HepG2 (cell line): Measurements from ENCODE around the gene TMEM31. TPM values are rescaled to one million over a fixed set of nuclear protein-coding genes. Genes with fewer than 3 reads are reported as not detected.

Experiments used
- ATAC-seq: fragments of 200-7000 bp; cut with Tn5 transposase; 3 replicates; pipeline ENCODE4 v1.9.1; 2020; ENCODE audit warnings: mild to moderate bottlenecking, moderate library complexity
- BruUV-seq: library from RNA; stranded (reverse); fragments of 400-500 nt; replicated peaks from 2 replicates; lab custom pipeline; 2021; lab: Mats Ljungman, UMichigan
- CTCF ChIA-PET: fragments of 300-600 bp; formaldehyde crosslinking; extraction: SDS; loops from one replicate; lab custom pipeline; 2021; ENCODE audit warnings: low total read pairs, inconsistent platforms, low intra/inter-chr PET ratio; lab: Yijun Ruan, JAX
- POLR2A ChIA-PET: fragments of 350-600 bp; sonication (Branson Sonifier 250); formaldehyde crosslinking; loops from one replicate; lab custom pipeline; 2020; ENCODE audit warnings: antibody characterized with exemption, inconsistent platforms; lab: Yijun Ruan, JAX
- DNase-seq: peaks from one replicate; pipeline ENCODE4 v3.0.0-alpha.2; 2015; ENCODE audit warnings: low spot score
- FAIRE-seq: peaks from 3 replicates; lab custom pipeline; 2011; peaks lifted over from hg19 to GRCh38; lab: Jason Lieb, UNC
- H2AFZ ChIP-seq: one replicate; pipeline ENCODE4 v1.6.1; 2011; ENCODE audit warnings: low read length, inconsistent platforms
- H3K27ac ChIP-seq: fragments of 300-600 bp; 3 replicates; pipeline ENCODE4 v1.8.0; 2011; ENCODE audit warnings: mixed run types, mild to moderate bottlenecking, mixed read lengths, low read length, inconsistent platforms; ENCODE audit not compliant: insufficient read depth; ENCODE audit errors: extremely low read length
- H3K27me3 ChIP-seq, 2 experiments: fragments of 200-600 bp in 1 of 2; 2 replicates in 1 of 2; 3 replicates in 1 of 2; pipeline versions ENCODE4 v1.6.0 to v1.8.0; 2011; ENCODE audit warnings: low read length in 2 of 2, mild to moderate bottlenecking in 2 of 2, moderate library complexity in 2 of 2, inconsistent platforms in 1 of 2; ENCODE audit not compliant: insufficient read depth in 2 of 2, control insufficient read depth in 1 of 2
- H3K36me3 ChIP-seq, 2 experiments: fragments of 200-600 bp in 1 of 2; replicated peaks in 1 of 2; 2 replicates in 1 of 2; 3 replicates in 1 of 2; pipeline versions ENCODE4 v1.5.1 to v1.8.0; 2011; ENCODE audit warnings: low read length in 2 of 2, inconsistent platforms in 1 of 2; ENCODE audit not compliant: insufficient read depth in 2 of 2, control insufficient read depth in 1 of 2
- H3K4me1 ChIP-seq: 2 replicates; pipeline ENCODE4 v1.5.1; 2012; ENCODE audit warnings: low read length, inconsistent platforms; ENCODE audit not compliant: insufficient read depth
- H3K4me2 ChIP-seq: 2 replicates; pipeline ENCODE4 v1.6.0; 2011; ENCODE audit warnings: low read depth, low read length, inconsistent platforms
- H3K4me3 ChIP-seq, 3 experiments: fragments of 200-600 bp in 1 of 3; sonication (generic), shearing (Covaris generic) in 1 of 3; replicated peaks in 1 of 3; 2 replicates each; pipeline ENCODE4 v1.5.1; 2011 to 2016; ENCODE audit warnings: low read length in 3 of 3, inconsistent platforms in 2 of 3, low read depth in 2 of 3, mild to moderate bottlenecking in 2 of 3, control low read depth in 1 of 3, mixed read lengths in 1 of 3; ENCODE audit not compliant: insufficient read depth in 1 of 3
- H3K79me2 ChIP-seq: one replicate; pipeline ENCODE4 v1.6.1; 2011; ENCODE audit warnings: low read length, inconsistent platforms; ENCODE audit not compliant: insufficient read depth
- H3K9ac ChIP-seq: 2 replicates; pipeline ENCODE4 v1.6.0; 2011; ENCODE audit warnings: mild to moderate bottlenecking, low read depth, low read length, inconsistent platforms; ENCODE audit not compliant: insufficient read depth
- H3K9me3 ChIP-seq: 2 replicates; pipeline ENCODE4 v1.5.1; 2012; ENCODE audit warnings: mild to moderate bottlenecking, low read length
- H4K20me1 ChIP-seq: 2 replicates; pipeline ENCODE4 v1.6.0; 2011; ENCODE audit warnings: inconsistent platforms, mild to moderate bottlenecking, low read length, moderate library complexity; ENCODE audit not compliant: insufficient read depth
- DNMT3B ChIP-seq: conservative IDR thresholded peaks from 2 replicates; pipeline ENCODE4 v1.6.1; 2016; ENCODE audit warnings: missing biosample characterization, control low read depth
- HNRNPL ChIP-seq: fragments of 200-400 bp; formaldehyde crosslinking; IDR thresholded peaks from 2 replicates; pipeline ENCODE4 v1.6.1; 2017; ENCODE audit warnings: mild to moderate bottlenecking, low read depth, low read length
- SAP130 ChIP-seq: IDR thresholded peaks from 2 replicates; pipeline ENCODE4 v1.6.1; 2016; ENCODE audit warnings: low read depth
- ZNF224 ChIP-seq: sonication (generic); formaldehyde crosslinking; IDR thresholded peaks from 2 replicates; pipeline ENCODE4 v1.5.0; 2020; ENCODE audit warnings: mild to moderate bottlenecking, missing genetic modification reagents
- WGBS: methylation state at CpG from one replicate; pipeline ENCODE4 v1.1.6; 2017; ENCODE audit warnings: low lambda C conversion rate; 5-methylcytosine and 5-hydroxymethylcytosine counted together
- in situ Hi-C: cut with HindIII; loops from 2 replicates; pipeline ENCODE4 v1.10.0; 2017; ENCODE audit warnings: low pct_unique_long_range_greater_than_20kb; ENCODE audit not compliant: extremely low pct_ligation_motif_present
- intact Hi-C: fragments of 100-400 bp; cut with micrococcal nuclease; formaldehyde crosslinking; loops from one replicate; pipeline ENCODE4 v1.10.0; 2022; ENCODE audit not compliant: unreplicated experiment
- polyA plus RNA-seq, 8 experiments: library from polyadenylated mRNA; depleted of rRNA in 3 of 8; stranded (reverse) in 7 of 8; unstranded in 1 of 8; fragments of >200 nt; fragmentation: Illumina TruSeq in 4 of 8; extraction: Trizol in 4 of 8; gene quantifications; 2 replicates each; pipeline versions ENCODE4 v1.2.1 to v1.2.3, GENCODE V29; 2011 to 2016; ENCODE audit warnings: low read depth in 4 of 8, missing spikeins in 1 of 8, mixed read lengths in 1 of 8; ENCODE audit not compliant: insufficient read depth in 1 of 8
- total RNA-seq, 5 experiments: library from RNA; depleted of rRNA; stranded (reverse); fragments of >200 nt; fragmentation: Illumina TruSeq; extraction: Trizol; gene quantifications; 2 replicates each; pipeline ENCODE4 v1.2.3, GENCODE V29; 2016; ENCODE audit warnings: low read depth in 1 of 5
- TF ChIP-seq, protein P1 (sequence below): sonication (generic); formaldehyde crosslinking; IDR thresholded peaks from 2 replicates; pipeline ENCODE4 v1.8.1; 2023; ENCODE audit warnings: missing genetic modification reagents, inconsistent platforms, borderline replicate concordance
- TF ChIP-seq, protein P2 (sequence below): sonication (generic); formaldehyde crosslinking; IDR thresholded peaks from 2 replicates; pipeline ENCODE4 v1.8.1; 2022; ENCODE audit warnings: low read depth, mild to moderate bottlenecking, missing genetic modification reagents

The TMEM31 gene
- total and polyA plus RNA-seq, 2 of the 13 experiments (the other 11 are each of a cell fraction or from before 2014, with no cell fraction given), result 0.16 TPM; not detected in 1

GRCh38 chrX:103697687-103698086 lies 13.0 kb upstream of the TMEM31 start (continued):
- TF ChIP-seq, protein P1, sequence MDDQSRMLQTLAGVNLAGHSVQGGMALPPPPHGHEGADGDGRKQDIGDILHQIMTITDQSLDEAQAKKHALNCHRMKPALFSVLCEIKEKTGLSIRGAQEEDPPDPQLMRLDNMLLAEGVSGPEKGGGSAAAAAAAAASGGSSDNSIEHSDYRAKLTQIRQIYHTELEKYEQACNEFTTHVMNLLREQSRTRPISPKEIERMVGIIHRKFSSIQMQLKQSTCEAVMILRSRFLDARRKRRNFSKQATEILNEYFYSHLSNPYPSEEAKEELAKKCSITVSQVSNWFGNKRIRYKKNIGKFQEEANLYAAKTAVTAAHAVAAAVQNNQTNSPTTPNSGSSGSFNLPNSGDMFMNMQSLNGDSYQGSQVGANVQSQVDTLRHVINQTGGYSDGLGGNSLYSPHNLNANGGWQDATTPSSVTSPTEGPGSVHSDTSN (CRISPR knock-in tag), result no peak

DNA sequence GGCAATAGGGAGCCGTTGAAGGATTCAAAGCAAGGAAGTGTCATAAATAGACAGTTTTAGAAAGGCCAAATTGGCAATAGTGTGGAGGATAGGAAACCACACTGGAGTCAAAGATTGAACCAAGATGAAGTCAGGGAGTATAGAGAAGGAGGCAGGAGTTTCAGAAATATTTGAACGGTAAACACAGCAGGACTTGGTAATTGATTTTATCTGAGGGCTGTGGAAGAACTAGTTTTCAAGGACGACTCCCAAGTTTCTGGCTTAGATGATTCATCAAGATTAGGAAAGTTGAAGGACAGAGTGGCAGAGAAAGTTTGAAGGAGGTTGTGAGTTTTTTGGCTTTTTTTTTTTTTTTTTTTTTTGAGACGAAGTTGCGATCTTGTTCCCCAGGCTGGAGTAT lies 11.5 kb upstream of the TMEM31 start:
- Histone ChIP-seq H3K4me2 (no peak overlapping the region), H3K79me2 (no peaks in the 10 kb centered on the region), H3K27me3 (no peaks in the 10 kb centered on the region), H3K9me3 (no peaks in the 10 kb centered on the region), H3K9ac (no peak overlapping the region), H3K4me1 (no peaks in the 10 kb centered on the region), H3K4me3 (no peak overlapping the region), H3K27ac (no peak overlapping the region), H4K20me1 (no peaks in the 10 kb centered on the region), H2AFZ (no peak overlapping the region), H3K36me3 (no peaks in the 10 kb centered on the region)
- ATAC-seq, result no peak
- BruUV-seq, result no TSS peak
- DNase-seq, result no peak
- ChIA-PET POLR2A (no interaction called here), CTCF (no interaction called here)
- in situ Hi-C loops (loop anchor here (25.0 kb wide), 1 partner anchor 463 kb away; the partner anchor contains the start of genes FAM199X and SLC25A53), intact Hi-C loops (no loop called here)
- no peak for FAIRE-seq
- TF ChIP-seq SAP130 (CRISPR knock-in tag), result no peak
- no peak for TF ChIP-seq DNMT3B (CRISPR knock-in tag)
- no peak for TF ChIP-seq HNRNPL
- TF ChIP-seq, protein P2, sequence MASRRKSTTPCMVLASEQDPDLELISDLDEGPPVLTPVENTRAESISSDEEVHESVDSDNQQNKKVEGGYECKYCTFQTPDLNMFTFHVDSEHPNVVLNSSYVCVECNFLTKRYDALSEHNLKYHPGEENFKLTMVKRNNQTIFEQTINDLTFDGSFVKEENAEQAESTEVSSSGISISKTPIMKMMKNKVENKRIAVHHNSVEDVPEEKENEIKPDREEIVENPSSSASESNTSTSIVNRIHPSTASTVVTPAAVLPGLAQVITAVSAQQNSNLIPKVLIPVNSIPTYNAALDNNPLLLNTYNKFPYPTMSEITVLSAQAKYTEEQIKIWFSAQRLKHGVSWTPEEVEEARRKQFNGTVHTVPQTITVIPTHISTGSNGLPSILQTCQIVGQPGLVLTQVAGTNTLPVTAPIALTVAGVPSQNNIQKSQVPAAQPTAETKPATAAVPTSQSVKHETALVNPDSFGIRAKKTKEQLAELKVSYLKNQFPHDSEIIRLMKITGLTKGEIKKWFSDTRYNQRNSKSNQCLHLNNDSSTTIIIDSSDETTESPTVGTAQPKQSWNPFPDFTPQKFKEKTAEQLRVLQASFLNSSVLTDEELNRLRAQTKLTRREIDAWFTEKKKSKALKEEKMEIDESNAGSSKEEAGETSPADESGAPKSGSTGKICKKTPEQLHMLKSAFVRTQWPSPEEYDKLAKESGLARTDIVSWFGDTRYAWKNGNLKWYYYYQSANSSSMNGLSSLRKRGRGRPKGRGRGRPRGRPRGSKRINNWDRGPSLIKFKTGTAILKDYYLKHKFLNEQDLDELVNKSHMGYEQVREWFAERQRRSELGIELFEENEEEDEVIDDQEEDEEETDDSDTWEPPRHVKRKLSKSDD (CRISPR knock-in tag), result no peak
- no peak for TF ChIP-seq ZNF224 (CRISPR knock-in tag)
- WGBS, result 15% methylated on average over 5 of the region's 5 CpGs
